ENCODE data around the gene PCDHA12.
"Not testable (repeated sequence)": the region's sequence is repeated elsewhere in the genome, so short reads cannot be mapped to it uniquely, and the experiment has no call there.

GRCh38 chr5:140876541-140877261 is 1.6 kb downstream of the PCDHA12 start:
- TF ChIP-seq CTCF (IDR thresholded peaks at IDR 0.05; ENCODE audit: low read length); EZH2 (IDR thresholded peaks at IDR 0.05; ENCODE audit: borderline replicate concordance, low read length): not testable (repeated sequence)
